ENCODE measurements around the gene ANAPC16.
"Not testable (repeated sequence)": the region's sequence is repeated elsewhere in the genome, so short reads cannot be mapped to it uniquely, and the experiment has no call there.

Gene ANAPC16

DNA sequence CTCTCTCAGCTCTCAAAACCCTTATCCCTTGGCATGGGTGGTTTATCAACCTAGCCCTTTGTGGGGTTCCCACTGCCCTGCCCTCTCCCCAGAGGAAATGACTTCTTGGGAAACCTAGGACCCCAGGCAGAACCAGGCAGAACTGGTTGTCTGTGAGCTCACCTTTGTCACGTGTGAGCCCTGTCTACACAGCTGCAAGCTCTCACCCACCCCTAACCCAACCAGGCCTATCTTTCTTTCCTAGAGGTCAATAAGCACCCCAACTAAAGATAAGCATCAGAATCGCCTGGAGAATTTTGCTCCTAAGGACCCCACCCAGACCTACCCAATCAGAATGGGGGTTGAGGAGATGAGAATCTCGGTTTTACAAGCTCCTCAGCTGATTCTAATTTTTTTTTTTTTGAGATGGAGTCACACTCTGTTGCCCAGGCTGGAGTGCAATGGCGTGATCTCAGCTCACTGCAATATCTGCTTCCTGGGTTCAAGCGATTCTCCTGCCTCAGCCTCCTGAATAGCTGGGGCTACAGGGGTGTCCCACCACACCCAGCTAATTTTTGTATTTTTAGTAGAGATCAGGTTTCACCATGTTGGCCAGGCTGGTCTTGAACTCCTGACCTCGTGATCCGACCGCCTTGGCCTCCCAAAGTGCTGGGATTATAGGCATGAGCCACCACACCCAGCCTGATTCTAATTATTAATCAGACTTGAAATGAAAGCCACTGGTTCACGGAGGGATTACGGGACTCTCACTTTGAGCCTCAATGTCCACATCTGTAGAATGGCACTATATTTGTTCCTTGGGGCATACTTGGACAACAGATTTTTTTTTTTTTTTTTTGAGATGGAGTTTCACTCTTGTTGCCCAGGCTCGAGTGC lies 50.4 kb downstream of the ANAPC16 start:
- DNase-seq, result no peak

DNA sequence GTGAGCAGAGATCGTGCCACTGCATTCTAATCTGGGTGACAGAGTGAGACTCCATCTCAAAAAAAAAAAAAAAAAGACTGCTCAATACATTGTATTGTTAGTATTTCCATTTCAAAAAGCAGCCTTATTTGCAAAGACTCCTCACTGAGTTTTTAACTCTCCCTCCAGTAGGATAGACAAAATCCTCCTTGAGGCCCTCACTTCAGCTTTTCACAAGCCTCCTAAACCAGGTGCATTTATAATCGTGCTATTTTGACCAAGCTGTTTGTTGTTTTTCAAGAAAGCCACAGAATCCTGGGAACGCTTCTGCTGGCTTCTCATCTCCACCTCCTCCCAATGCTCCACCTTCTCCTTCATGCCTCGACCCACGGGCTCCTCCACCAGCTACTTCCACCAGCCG lies 51.6 kb downstream of the ANAPC16 start:
- DNase-seq, result no peak

DNA sequence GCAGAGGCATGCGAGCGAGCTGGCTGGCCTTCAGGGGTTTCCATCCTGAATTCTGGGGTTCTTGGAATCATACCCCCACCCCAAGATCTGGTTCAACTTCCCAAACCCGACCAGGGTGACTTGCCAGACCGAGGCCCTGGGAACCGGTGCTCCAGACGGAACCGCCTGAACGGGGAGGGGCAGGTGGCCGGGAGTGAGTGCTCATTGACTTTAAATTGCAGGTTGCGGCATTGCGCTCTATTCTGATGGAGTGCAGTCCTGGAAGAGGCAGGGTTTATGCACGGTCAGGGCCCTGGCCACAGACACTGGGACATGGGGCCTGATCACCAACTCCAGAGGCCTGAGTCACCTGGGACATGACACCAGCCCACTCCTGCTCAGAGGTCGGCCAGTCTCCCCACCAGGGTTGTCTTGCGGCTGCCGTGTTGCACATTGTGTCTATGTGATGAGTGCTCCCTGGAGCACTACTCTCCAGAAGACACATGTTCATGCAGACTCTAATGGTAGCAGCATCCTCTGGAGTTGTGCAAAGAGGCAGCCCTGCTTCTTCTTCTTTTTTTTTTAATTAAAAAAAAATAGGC lies 52.1 kb downstream of the ANAPC16 start:
- DNase-seq, result no peak

DNA sequence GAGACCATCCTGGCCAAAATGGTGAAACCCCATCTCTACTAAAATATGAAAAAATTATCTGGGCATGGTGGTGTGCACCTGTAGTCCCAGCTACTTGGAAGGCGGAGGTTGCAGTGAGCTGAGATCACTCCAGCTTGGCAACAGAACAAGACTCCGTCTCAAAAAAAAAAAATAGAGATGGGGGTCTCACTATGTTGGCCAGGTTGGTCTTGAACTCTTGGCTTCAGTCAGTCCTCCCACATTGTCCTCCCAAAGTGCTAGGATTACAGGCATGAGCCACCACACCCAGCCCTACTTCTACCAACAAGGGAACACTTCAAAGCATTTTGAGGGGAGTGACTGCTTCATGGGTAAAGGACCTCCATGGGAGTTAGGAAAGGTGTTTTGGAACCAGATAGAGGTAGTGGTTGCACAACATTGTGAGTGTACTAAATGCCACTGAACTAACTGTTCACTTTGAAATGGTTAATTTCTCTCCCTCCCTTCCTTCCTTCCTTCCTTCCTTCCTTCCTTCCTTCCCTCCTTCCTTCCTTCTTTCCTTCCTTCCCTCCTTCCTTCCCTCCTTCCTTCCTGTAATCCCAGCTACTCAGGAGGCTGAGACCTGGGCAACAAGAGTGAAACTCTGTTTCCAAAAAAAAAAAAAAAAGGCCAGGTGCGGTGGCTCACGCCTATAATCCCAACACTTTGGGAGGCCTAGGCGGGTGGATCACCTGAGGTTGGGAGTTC lies 52.8 kb downstream of the ANAPC16 start:
- DNase-seq, result not testable (repeated sequence)

DNA sequence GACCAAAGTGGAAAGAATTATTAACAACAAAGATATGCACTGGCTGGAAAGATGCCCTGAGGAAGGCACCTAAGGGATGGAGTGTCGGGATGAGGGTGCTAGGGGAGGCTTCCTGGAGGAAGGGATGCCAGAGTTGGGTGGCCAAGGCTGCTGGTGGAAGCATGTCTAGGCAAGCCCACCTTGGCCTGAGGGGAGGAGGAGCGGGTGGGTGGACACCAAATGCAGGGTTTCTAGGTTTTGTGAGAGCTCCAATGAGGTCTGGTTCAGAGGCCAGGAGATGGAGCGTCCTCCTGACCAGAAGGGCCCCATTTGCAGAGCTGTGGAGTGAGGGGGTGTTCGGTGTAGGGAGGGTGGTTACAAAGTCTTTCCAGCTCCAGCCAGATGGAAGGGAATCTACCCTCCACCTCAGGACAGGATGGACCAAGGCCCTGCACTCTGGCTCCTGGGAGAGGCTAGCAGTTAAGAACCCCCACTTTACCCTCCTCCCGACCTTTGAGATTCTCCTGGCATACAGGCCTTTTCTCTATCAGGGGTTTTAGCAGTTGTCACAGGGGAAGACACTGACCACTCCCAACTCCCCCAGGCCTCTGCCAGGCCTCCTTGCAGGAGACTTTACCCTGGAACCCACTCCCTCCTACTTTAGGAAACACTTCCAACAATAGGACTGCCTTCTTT lies 54.9 kb downstream of the ANAPC16 start:
- DNase-seq, result no peak

DNA sequence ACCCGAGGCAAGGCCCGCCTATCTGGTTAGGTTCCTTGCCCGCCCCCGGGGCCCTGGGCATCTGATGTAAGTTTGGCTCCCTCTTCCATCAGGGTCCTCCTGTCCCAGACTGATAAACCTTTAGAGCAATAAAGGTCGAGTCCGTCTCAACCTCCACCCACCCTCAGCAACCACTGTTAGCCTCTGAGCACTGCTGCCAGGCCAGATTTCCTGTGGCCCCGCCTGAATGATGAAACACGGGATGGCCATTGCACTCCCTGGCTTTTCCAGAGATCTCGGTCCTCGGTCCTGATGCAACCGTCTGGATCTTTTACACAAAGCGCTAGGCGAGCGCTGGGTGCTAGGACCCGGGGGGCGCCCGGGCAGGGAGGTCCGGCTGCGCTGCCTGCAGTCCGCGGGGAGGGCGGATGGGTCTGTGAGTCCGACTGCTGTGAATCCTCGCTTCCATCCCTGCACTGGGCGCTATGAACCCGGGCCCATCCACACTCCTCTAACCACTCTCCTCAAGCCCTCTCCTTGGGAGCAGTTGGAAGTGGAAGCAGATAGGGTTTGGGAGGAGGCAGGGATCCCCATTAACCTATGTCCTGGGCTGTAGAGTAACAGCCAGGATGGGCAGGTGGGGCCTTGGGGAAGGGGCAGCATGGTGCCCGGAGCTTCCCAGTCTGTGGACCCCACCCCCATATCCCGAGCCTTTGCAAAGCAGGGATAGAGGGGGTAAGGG lies 57.0 kb downstream of the ANAPC16 start:
- DNase-seq, result peak; percentile 88

DNA sequence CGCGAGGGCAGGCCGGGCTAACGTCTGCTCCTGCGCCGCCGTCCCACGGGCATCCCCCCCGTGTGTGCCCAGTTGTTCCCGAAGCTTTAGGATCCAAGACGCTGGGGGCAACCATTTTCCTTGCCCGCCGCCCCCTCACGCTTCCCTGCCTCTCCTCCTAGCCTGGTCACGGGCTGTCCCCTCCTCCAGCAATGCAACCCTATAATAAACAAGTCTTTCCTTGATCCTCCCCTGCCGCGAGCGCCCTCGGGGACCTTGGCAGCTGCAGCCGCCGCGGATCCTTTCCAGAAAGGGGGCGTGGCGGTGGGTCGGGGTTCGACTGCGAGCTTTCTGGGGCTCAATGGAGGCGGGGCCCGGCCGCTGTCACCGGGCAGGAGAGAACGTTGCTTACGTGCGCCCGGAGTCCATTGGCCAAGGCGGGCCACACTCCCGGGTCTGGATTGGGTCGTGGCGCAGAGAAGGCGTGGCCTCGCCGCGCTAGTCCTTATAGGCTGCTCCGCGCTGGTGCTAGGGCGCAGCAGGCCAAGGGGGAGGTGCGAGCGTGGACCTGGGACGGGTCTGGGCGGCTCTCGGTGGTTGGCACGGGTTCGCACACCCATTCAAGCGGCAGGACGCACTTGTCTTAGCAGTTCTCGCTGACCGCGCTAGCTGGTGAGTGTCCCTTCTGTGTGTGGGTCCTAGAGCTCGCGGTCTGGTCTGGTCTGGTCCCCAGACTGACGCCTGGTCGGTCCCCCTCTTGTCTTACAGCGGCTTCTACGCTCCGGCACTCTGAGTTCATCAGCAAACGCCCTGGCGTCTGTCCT lies 57.8 kb downstream of the ANAPC16 start, which contains the start of gene DDIT4:
Gene DDIT4, plus strand, starts transcription at position 515 of the 803 bp plus-strand sequence. CDS start 293 bp downstream, outside the sequence.
- peak; percentile 94 for DNase-seq

DNA sequence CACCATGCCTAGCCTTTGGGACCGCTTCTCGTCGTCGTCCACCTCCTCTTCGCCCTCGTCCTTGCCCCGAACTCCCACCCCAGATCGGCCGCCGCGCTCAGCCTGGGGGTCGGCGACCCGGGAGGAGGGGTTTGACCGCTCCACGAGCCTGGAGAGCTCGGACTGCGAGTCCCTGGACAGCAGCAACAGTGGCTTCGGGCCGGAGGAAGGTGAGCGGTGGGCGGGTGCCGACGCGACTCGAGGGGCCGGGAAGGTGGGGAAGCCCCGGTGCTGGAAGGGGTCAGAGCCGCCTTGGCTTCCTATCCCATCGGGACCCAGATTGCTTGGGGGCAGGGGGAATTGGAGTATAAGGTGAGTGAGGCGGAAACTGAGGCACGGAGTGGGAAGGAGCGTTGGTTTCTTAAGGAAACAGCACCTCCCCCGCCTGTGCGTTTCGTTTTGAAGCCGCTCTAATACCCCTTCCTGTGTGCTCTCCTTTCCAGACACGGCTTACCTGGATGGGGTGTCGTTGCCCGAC lies 58.5 kb downstream of the ANAPC16 start:
- DNase-seq, result no peak

DNA sequence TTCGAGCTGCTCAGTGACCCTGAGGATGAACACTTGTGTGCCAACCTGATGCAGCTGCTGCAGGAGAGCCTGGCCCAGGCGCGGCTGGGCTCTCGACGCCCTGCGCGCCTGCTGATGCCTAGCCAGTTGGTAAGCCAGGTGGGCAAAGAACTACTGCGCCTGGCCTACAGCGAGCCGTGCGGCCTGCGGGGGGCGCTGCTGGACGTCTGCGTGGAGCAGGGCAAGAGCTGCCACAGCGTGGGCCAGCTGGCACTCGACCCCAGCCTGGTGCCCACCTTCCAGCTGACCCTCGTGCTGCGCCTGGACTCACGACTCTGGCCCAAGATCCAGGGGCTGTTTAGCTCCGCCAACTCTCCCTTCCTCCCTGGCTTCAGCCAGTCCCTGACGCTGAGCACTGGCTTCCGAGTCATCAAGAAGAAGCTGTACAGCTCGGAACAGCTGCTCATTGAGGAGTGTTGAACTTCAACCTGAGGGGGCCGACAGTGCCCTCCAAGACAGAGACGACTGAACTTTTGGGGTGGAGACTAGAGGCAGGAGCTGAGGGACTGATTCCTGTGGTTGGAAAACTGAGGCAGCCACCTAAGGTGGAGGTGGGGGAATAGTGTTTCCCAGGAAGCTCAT lies 59.0 kb downstream of the ANAPC16 start:
- DNase-seq, result peak; percentile 48

DNA sequence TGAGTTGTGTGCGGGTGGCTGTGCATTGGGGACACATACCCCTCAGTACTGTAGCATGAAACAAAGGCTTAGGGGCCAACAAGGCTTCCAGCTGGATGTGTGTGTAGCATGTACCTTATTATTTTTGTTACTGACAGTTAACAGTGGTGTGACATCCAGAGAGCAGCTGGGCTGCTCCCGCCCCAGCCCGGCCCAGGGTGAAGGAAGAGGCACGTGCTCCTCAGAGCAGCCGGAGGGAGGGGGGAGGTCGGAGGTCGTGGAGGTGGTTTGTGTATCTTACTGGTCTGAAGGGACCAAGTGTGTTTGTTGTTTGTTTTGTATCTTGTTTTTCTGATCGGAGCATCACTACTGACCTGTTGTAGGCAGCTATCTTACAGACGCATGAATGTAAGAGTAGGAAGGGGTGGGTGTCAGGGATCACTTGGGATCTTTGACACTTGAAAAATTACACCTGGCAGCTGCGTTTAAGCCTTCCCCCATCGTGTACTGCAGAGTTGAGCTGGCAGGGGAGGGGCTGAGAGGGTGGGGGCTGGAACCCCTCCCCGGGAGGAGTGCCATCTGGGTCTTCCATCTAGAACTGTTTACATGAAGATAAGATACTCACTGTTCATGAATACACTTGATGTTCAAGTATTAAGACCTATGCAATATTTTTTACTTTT lies 59.7 kb downstream of the ANAPC16 start:
- peak; percentile 50 for DNase-seq

DNA sequence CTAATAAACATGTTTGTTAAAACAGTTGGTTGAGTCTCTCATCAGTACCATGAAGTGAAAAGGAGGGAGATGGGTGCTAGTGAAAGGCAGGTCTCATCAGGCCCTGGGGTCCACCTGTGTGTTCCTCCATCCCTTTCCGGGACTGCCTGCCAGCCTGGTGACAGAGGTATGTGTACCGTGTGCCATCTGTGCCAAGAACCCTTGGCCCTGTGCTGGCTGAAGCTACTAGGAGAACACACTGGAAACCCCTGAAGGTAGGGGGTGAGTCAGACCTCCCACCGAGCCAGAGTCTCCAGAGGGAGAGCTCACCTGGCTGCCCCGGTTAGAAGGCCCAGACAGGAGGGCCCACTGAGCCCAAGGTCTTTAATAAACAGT lies 60.2 kb downstream of the ANAPC16 start:
- peak; percentile 28 for DNase-seq

DNA sequence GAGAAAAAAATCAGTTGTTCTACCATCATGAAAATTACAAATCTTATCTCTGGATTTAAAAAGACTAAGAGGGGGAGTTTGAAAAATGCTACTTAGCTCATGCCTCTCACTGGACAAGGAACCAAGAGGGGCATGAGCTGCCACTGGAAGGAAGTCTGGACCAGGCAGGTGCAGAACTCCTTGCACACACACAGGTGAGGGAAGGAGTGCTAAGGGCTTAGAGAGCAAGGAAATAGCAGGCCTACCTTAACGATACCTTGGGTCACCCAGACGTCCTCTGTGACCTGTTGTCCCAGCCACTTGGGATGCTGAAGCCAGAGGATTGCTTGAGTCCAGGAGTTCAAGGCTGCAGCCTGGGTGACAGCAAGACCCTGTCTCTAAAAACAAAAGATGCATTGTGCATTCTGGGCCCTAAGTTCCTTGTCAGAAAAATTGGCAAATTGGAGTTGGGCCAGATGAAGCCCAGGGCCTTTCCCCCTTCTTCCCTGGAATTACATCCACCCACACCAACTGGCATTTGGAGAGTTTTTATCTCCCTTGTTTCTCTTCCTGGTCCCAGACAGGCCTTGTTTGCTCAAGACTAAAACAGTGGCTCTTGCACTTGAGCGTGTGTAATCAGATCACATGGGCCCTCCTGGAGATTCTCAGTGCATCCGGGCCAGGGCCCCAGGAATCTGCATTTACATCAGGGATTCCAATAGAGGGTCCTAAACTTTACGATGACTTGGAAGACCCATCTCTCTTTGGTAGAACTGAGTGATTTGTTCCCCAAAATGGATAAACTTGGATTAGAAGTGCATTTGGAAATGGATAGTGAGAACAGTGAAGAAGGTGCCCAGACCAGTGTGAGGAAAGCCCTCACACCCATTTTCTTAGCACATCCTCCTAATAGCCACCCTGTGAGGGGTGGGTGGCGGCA lies 60.9 kb downstream of the ANAPC16 start:
- DNase-seq, result peak; percentile 54

DNA sequence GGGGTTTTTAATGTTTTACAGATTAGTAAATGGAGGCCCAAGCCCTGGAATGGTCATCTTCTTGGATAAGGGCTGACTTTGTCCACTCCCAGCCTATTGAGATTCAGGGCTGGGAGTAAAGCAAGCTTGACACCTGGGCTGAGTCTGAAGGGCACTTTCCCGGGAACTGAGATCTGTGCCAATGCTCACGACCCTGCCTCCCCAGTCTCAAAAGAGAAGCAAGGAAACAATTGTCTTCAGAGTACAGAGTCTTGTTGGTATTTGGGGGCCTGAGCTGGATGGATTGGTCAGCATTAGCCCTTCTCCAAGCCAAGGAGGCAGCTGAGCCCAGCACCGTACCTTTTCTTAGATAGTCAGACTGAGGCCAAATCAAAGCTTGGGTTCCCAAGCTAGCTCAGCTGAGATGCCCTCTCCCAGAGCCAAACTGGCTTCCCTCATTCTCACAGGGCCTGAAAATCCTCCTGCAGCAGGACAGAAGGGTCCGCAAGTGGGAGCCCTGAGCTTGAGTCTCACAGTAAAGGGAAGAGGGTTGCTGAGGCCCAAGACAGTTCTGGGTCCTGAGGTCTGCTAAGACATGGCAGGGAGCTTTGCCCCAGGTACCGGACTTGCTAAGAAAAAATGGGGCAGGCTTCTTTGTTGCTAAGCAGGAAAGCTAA lies 61.7 kb downstream of the ANAPC16 start:
- no peak for DNase-seq

DNA sequence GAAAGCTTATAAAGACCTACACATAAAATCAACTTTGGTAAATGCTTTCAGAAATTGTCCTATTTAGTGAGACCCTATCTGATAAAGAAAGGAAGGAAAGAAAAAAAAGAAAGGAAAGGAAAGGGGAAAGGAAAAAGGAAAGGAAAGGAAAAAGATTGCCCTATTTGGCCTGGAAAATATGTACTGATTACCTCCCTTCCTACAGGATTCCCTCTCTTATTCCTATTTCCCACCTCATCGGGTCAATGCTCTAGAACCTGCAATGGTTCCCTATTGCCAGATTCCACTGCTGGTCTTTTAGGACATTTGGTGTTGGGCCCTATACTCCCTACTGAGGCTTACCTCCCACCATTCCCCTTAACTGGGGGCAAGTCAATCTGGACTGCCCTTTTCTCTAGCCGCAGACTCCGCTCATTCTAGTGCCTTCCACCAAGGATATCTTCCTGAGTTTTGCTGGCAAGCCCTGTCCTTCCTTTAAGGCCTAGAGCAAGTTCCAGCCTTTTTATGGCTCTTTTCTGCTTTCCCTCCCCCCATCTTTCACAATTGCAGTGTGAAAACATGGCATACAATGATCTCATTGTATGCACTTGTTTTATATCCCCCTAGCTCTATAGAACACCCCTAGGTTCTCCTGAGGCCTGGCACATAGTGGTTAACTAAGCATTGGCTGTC lies 62.3 kb downstream of the ANAPC16 start:
- DNase-seq, result no peak

DNA sequence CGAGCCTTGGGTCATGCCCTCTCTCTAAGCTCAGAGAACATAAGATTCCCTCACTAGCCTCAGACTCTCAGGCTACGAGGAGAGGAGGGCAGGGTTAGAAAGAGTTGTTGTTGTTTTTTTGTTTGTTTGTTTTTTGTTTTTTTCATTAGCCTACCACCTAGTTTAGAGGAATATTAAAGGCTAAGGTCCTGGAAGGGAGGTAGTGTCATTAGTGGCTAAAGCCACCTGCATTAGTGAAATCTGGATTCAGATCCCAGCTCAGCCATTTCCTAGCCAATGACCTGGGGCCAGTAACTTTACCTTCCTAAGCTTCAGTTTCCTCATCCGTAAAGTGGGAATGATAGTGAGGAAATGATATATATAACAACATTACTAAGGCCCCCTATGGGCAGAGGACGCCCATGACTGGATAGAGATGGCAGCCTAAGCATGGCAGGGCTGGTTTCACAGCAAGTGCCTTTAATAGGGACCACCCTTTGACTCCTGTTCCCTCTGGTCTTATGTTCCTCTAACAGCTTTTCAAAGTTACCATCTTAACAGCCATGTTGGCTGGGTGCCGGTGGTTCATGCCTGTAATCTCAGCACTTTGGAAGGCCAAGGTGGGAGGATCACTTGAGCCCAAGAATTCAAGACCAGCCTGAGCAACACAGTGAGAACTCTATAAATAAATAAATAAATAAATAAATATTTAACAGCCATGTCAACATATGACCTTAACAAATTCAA lies 63.0 kb downstream of the ANAPC16 start:
- no peak for DNase-seq

DNA sequence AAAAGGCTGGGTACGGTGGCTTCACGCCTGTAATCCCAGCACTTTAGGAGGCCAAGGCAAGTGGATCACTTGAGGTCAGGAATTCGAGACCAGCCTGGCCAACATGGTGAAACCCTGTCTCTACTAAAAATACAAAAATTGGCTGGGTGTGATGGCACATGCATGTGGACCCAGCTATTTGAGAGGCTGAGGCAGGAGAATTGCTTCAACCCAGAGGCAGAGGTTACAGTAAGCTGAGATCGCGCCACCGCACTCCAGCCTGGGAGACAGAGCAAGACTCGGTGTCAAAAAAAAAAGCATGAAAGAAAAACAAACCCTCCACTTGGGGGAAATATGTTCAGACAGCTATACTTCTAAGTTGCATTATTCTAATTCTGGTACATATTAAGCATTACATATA lies 63.8 kb downstream of the ANAPC16 start:
- DNase-seq, result not testable (repeated sequence)

DNA sequence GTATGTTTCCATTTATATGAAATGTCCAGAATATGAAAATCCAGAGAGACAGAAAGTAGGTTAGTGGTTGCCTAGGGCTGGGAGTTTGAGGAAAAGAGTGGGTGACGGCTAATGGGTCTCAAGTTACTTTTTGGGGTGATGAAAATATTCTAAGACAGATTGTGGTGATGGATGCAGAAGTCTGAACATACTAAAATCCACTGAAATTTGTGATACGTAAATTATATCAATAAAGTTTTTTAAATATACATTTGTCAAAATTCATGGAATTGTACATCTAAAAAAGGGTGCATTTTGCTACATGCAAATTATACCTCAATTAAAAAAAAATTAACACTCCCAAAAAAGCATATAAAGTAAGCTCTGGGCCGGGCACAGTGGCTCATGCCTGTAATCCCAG lies 67.3 kb downstream of the ANAPC16 start:
- DNase-seq, result no peak

Data from NCI-H510A (cell line).